ENCODE results near the gene TCERG1.

DNA sequence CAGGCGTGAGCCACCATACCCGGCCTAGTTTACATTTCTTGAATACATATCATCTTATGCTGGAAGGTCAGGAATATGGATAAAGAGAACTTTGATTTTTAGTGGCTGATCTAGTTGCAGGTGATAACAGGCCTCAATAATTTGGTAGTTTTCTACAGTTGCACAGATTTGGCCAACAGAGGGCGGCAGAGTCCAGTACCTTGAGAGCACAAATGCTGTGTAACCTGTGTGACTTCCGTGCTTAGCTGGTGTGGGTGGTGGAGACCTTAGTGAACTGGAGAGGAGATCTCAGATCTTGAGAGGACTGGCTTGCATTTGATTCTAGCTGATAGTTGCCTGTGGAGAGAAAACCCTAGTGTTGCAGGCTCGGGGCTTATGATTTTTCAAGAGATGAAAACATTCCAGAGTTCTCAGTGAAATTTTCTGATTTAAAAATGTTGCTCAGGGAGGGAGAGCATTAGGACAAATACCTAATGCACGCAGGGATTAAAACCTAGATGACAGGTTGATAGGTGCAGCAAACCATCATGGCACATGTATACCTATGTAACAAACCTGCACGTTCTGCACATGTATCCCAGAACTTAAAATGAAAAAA, 86.2 kb downstream of the TCERG1 start:
- peak; percentile 93 for TF ChIP-seq CTCF (IDR thresholded peaks at IDR 0.05)
- no peak for TF ChIP-seq GABPA (IDR thresholded peaks at IDR 0.05; ENCODE audit: low read depth)
- TF ChIP-seq IRF3 (IDR thresholded peaks at IDR 0.05; ENCODE audit: low read depth, low read length): no peak
- no peak for TF ChIP-seq TAF1 (IDR thresholded peaks at IDR 0.05; ENCODE audit: borderline replicate concordance, low read depth, low read length)
- TF ChIP-seq, protein P1, sequence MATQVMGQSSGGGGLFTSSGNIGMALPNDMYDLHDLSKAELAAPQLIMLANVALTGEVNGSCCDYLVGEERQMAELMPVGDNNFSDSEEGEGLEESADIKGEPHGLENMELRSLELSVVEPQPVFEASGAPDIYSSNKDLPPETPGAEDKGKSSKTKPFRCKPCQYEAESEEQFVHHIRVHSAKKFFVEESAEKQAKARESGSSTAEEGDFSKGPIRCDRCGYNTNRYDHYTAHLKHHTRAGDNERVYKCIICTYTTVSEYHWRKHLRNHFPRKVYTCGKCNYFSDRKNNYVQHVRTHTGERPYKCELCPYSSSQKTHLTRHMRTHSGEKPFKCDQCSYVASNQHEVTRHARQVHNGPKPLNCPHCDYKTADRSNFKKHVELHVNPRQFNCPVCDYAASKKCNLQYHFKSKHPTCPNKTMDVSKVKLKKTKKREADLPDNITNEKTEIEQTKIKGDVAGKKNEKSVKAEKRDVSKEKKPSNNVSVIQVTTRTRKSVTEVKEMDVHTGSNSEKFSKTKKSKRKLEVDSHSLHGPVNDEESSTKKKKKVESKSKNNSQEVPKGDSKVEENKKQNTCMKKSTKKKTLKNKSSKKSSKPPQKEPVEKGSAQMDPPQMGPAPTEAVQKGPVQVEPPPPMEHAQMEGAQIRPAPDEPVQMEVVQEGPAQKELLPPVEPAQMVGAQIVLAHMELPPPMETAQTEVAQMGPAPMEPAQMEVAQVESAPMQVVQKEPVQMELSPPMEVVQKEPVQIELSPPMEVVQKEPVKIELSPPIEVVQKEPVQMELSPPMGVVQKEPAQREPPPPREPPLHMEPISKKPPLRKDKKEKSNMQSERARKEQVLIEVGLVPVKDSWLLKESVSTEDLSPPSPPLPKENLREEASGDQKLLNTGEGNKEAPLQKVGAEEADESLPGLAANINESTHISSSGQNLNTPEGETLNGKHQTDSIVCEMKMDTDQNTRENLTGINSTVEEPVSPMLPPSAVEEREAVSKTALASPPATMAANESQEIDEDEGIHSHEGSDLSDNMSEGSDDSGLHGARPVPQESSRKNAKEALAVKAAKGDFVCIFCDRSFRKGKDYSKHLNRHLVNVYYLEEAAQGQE (IDR thresholded peaks at IDR 0.05; ENCODE audit: low read depth, low read length): no peak
- 0 out of 2 replicates have a peak, but pooled peaks have one; percentile 8 for TF ChIP-seq GATA2 (CRISPR knock-in tag; IDR thresholded peaks at IDR 0.05)
- no peak for TF ChIP-seq MAX (IDR thresholded peaks at IDR 0.05; ENCODE audit: low read depth)
- no peak for TF ChIP-seq FOSL2 (IDR thresholded peaks at IDR 0.05; ENCODE audit: borderline replicate concordance, low read depth)
- no peak for TF ChIP-seq USF2 (IDR thresholded peaks at IDR 0.05; ENCODE audit: borderline replicate concordance, low read depth, low read length)
- TF ChIP-seq JUND (IDR thresholded peaks at IDR 0.05): no peak

All from SK-N-SH (cell line).